ENCODE results near the gene CLN5.
"Not testable (repeated sequence)": the region's sequence is repeated elsewhere in the genome, so short reads cannot be mapped to it uniquely, and the experiment has no call there.

CLN5 gene

DNA sequence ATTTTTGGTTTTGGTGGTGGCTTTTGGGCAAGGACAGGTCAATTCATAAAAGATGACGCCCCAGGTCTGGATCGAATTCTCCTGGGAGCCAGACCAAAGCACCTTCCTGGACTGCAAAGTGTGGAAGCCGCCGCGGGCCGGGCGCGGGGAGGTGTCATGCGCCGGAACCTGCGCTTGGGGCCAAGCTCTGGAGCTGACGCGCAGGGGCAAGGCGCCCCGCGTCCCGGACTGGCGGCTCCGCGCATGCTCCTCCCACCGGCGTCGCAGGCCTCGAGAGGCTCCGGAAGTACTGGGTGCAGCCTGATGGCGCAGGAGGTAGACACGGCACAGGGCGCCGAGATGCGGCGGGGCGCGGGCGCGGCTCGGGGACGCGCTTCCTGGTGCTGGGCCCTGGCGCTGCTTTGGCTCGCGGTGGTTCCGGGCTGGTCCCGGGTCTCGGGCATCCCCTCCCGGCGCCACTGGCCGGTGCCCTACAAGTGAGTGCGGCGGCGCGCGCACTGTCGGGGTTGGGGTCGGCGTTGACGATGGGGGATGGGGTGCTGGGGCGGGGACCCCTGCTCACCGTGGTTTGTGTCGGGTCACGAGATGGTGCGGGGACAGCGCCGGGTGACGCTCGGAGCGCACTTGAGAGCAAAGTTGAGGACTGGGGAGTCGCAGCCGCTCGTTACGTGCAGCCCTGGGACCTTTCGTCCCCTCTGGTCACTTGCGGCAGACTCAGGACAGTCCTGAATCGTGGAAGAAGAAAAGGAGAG, at the start of gene CLN5:
TSS of gene CLN5 (plus strand) at position 286 of the 752 bp plus-strand sequence. CDS start at position 304, 18 bp downstream.
- DNase-seq: peak; percentile 80

DNA sequence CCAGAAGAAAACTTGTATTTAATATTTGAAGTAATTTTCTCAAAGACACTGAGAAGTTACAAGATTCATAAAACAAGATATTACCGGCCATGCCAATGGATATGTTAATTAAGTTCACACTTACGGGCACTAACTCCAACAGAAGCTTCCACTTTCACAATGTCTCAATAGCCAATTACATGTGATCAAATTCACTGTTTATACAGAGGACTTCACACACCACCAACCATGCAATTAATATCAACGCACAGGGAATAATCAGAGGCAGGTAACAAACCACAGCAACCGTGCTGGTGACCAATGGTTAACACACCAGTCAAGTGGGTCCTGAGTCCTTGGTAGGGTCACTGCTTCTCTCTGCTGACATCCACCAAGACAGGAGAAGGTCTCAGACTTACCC, 49.5 kb upstream of the CLN5 start:
- DNase-seq: no peak

DNA sequence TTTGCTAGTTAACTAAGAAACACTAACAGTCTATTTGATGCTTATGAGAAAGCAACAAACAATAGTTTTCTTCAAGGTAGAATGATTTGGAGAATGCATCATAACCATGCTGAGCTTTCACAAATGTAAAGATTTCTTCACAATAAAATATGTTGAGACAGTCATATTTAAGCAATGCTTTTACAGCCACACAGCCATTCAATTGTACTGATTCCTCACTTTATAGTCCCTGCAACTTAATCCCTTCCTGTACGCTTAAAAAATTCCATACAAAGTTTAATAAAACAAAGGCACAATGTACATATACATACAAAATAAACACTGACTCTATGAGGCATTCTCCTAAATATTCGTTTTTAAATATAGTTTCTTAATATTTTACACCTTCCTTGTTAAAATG, 48.2 kb upstream of the CLN5 start:
- no peak for DNase-seq

DNA sequence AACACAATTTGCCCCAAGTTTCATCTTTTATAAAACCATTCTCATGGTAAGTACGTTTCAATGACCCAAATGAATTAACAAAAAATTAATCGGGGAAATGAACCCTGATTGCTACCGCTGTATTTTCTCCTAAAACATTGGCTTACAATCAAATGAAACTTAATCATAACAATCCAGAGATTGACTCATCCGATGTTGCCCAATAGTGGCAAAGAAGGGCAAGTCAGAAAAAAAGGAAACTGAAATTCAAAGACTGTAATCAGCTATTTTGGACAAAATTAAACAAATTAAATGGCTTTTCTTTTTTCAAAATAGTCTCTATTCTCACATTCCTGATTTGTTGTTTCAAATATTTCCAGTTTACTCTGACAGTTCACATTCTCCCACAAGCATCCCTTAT, 47.4 kb upstream of the CLN5 start:
- peak; percentile 11 for DNase-seq

DNA sequence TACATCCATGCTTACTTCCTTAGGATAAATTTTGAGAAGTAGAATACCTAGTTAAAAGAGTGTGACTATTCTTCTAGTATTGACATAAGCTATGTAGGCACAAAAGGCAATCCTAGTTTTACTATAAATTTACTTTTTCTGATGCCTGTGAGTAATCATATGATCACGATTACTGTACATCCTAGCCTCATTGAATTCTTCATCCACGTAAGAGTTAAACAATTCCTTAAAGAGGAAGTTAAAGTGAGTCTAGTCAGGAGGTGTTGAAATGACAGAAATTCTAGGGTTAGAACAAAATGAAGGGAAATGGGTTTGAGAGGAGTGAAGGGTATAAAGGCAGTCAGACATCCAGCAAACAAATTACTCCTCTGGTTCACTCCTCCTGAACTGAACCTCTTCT, 43.7 kb upstream of the CLN5 start, which contains the start of gene ACOD1:
TSS of gene ACOD1 (plus strand) at position 363 of the 400 bp plus-strand sequence. CDS start 48 bp downstream, outside the sequence.
- DNase-seq: no peak

DNA sequence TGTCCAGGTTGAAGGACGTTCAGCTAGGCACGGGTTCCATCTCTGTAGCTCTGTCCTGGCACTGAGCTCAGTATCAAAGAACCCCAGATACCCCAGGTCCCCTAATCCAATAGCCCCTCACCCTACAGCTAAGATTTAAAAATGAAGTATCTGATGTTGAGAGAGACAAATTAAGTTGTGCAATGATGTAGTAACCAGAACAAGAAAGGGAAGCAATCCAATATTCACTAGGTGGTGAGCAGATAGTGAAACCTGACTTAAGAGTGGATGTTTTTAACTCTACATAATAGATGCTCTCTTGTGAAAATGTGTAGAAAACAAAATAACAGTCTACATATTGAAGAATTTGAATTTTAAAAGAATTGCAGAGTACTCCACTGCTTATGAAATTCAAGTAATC, 41.8 kb upstream of the CLN5 start:
- DNase-seq: no peak

DNA sequence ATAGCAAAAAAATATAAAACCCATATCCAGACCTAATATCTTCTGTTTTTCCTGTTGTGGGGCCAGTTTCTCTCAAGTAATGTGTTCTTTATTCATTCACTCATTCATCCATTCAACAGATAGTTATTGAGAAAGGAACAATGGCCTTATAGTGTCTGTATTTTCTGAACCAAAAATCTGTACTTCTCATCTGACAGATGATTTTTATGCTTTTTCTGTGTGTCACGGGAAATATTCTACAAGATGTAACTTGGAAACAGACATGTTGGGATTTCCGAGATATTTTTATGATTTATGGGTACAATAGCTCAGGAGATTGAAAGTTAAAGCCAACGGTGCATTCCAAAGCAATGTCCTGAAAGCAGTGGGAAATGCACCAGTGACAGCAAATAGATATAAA, 37.9 kb upstream of the CLN5 start:
- DNase-seq: no peak

DNA sequence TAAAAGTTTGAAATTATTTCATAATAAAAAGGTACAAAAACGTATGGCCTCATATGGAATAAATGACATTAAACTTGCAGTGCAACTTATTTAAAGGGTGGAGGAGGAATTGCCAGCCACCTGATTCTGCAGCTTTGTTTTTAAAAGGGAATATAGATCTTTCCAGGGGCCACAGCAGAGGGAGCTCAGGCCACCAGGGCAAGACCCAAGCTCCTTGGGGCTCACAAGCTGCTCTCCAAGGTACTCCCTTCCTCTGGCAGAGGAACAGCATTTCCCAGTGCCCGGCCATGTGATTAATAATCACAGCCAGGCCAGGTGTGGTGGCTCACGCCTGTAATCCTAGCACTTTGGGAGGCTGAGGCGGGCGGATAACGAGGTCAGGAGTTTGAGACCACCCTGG, 37.3 kb upstream of the CLN5 start:
- DNase-seq: no peak

DNA sequence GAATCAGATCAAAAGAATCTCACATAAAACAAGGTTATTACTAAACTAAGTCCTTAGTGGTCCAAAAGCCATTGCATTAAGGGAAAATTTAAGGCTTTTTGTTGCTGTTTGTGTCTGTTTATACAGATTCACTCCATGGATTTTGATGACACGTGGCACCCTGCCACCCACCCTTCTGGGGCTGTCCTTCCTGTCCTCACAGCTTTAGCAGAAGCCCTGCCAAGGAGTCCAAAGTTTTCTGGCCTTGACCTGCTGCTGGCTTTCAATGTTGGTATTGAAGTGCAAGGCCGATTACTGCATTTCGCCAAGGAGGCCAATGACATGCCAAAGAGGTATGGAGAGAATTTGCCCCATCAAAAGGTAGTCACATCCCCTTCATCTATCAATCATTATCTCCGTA, 36.7 kb upstream of the CLN5 start:
- DNase-seq: no peak

DNA sequence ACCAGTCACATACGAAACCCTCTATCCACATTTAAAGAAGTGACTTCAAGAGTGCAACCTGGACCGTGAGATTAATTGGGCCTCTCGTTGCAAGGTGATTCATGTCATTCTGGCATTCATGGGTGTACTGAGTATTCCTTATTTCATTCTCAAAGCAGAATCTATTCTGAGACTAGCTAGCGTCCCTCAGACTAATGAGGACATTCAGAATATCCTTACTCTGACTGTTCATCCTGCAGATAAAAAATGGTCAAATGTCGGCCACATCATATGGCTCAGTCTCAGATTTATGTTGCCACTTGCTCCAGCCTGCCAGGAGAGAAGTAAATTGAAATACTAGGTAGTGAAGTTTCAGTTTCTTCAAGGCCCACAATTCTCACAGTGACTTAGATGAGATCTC, 36.2 kb upstream of the CLN5 start:
- no peak for DNase-seq

DNA sequence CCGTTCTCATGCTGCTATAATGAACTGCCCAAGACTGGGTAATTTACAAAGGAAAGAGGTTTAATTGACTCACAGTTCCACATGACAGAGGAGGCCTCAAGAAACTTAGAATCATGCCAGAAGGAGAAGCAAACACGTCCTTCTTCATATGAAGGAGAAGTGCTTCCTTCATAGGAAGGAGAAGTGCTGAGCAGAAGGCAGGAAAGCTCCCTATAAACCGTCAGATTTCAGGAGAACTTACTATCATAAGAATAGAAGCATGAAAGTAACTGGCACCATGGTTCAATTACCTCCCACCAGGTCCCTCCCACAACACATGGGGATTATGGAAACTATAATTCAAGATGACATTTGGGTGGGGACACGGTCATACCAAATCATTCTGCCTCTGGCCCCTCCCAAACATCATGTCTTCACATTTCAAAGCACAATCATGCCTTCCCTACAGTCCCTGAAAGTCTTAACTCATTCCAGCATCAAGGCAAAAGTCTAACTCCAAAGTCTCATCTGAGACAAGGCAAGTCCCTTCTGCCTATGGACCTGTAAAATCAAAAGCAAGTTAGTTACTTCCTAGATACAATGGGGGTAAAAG, 32.9 kb upstream of the CLN5 start:
- no peak for DNase-seq

DNA sequence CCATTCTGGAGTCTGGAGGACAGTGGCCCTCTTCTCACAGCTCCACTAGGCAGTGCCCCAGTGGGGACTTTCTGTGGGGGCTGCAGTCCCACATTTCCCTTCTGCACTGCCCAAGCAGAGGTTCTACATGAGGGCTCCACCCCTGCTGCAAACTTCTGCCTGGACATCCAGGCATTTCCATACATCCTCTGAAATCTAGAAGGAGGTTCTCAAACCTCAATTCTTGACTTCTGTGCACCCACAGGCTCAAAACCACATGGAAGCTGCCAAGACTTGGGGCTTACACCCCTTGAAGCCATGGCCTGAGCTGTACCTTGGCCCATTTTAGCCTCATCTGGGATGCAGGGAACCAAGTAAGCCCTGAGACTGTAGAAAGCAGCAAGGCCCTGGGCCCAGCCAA, 32.1 kb upstream of the CLN5 start:
- not testable (repeated sequence) for DNase-seq

DNA sequence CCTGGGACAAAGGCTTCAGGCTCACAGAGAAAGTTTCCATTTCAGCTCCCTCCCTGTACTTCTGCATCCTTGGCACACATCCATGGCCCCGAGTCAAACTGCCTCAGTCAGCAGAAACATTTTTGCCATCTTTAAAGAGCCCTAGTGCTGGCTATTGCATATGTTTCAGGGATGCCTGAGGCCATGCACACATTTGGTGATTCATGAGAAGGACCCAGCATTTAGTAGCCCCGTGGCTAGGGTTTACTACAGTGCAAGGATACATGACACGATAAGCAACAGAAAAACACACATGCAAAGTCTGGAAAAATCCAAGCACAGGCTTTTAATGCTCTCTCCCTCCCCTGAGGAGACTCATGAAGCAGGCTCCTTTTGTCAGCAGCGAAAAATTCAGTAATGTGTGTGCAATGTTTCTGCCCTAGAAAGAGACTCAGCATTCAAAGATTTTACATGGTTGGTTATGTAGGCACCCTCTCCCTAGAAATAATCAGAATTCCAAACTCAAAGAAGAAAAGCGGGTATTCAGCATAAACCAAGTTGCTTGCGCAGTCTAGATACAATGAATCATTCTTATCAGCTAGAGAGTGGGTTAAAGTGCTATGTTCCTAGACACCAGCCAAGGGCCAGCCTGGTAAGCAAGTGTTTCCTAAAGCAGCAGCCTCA, 26.0 kb upstream of the CLN5 start:
- no peak for DNase-seq

DNA sequence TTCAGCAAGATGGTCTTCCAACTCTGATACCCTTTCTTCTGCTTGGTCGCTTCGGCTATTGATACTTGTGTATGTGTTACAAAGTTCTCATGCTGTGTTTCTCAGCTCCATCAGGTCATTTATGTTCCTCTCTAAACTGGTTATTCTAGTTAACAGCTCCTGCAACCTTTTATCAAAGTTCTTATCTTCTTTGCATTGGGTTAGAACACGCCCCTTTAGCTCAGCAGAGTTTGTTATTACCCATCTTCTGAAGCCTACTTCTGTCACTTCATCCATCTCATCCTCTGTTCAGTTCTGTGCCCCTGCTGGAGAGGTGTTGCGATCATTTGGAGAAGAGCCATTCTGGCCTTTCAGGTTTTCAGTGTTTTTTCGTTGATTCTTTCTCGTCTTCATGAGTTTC, 24.9 kb upstream of the CLN5 start:
- no peak for DNase-seq

DNA sequence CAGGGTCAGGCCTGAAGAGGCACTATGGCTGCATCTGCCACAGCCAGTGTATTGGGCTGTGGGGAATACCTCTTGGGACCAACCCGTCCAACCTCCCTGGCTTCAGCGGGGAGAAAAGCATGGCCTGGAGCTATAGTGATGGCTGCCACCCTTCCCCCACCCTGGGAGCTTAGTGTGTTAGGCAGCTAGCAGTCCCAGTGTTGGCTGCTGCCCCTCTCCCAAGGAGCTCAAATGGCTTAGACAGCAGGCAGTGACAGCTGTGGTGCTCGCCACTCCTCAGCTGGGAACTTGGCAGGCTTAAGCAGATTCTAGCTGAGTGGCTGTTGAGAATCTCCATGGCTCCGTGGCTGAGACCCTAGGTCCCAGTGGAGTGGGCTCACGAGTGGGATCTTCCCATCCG, 23.8 kb upstream of the CLN5 start:
- DNase-seq: no peak

DNA sequence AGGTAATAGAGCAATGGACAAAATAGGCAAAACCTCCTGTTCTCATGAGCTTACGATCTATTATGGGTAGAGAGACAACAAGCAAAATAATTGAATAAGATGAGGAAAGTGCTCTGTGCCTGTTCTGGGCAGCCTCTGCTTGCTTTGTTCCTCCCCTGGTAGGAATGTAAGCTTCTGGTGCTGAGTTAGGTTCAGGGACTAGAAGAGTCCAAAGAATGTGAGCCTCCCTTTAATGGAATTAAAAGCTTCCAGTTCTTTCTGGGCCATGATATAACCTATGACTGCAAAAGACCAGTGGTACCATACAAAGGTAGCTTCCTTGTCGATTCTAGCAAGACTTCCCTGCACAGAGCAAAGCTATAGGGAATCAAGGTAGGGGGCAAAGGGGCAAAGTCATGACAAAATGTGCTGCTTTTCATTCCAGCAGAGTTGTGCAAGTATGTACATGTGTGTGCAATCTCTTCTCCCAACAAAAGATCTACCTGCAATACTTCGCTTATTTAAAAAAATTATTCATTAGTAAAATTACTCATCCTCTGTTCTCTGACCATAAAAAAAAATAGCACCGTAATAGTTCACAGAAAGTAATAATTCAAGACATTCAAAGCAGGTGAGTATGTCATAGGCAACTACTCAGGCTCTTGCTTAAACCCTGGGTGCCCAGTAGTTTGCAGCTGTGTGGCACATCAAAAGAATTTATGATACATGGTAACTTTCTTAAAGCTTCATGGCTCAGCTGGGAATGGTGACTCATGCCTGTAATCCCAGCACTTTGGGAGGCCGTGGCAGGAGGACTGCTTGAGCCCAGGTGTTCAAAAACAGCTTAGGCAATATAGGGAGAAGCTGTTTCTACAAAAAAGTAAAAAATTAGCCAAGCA, 22.2 kb upstream of the CLN5 start:
- no peak for DNase-seq

DNA sequence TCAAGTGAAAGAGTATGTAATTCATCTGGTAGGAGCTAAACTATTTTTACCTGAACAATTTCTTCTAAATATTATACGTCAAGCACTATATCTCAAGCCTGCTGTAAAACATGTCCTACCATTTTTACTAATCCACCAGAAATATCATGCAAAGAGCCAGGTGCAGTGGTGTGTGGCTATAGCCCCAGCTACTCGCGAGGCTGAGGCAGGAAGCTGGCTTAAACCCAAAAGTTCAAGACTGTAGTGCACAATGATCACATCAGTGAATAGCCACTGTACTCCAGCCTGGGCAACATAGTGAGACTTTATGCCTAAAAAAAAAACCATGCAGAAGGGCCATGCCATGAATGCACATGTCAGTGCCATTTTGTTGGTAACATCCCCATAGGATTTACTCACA, 20.7 kb upstream of the CLN5 start:
- DNase-seq: no peak

DNA sequence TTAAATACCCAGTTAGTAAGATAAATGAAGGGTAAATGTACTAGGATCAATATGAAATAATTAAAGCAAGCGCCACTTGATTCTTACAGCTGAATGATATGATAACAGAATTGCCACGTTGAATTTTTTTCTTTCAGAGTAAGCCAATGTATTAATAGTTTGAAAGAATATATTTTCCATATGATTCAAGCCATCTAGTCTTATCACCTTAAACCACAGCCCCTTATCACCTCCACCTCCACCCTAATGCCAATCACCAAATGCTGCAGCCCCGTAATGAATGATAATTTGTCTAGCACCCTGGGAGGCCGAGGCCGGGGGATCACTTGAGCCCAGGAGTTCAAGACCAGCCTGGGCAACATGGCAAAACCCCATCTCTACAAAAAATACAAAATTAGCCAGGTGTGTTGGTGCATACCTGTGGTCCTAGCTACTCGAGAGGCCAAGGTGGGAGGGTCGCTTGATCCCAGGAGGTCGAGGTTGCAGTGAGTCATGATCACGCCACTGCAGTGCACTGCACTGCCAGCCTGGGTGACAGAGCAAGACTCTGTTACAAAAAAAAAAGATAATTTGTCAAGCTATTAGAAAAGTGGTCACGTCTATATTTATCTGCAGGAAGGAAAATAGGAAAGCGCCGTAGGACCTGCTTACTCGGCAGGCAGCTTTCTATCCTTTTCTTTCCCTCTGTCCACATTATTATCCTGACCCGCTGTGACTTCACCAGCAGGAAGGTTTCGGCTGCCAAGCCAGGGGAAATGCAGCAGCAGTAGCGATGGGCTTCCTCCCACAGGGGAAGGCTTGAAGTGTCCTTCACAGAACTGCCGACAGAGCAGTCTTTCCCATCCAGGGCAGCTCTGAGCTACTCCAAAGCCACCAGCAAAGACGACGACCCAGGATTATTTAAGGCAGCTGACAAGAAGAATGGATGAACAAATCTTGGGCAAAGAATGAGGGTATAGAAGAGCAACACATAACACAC, 19.7 kb upstream of the CLN5 start:
- DNase-seq: no peak

DNA sequence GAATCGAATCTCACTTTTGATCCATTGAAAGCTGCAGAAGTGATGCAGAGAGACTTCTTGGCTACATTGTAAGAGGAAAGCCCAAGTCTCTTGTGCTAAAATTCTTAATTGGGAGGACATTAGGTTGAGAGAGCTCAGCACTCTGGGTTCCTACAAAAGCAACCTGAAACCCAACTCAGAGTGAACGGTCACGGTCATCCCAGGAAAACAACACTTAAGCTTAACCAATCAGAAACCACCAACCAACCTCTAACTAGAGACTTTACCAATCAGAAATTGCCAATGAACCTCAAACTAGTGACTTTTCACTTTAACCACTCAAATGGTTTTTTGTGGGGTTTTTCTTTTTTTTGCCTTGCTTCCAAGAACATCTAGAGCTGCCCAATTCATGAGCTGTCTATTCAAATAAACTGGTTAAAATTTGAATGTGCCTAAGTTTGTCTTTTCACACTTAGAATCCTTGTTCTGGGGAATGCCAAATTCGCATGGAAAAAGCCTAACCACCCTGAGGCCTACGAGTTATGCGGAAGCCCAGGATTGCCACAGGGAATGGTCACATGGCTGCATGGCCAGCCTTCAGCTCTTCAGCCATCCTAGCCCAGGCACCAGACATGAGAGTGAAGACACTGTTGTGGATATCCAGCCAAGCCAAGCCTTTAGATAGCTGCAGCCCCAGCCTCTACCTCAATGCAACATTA, 17.8 kb upstream of the CLN5 start:
- DNase-seq: no peak

DNA sequence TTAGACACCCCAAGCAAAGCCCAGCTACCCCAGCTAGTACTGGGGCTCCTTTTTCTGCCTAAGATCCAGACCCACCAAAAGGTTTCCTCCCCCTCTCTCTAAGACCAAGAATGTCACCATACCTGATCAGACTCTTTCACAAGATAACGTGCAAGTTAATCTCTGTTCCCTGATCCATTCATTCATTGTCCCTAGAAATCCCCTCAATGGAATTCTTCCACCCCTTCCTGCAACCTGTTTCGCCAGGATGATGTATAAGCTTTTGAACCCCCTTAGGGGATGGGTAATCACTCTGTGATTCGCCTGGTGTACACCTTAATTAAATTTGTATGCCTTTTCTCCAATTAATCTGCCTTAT, 17.3 kb upstream of the CLN5 start:
- DNase-seq: no peak

DNA sequence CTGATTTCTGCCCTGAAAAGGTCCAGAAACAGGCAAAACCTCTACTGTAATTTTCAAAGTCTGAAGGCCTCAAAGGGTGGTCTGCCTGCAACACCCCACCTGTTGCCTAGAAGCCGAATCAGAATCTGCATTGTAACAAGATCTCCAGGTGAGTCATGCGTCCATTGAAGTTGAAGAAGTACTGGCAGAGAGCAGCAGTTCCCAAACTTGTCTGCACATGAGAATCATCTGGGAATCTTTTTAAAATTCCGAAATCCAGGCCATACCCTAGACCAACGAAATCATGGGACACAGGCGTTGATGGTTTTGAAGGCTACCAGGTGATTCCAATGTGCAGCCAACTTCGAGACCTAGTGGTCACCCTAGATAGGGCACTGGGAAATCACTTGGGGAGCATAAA, 16.0 kb upstream of the CLN5 start:
- no peak for DNase-seq
